NCI-H2171 treated with DMSO at 0.1 percent for 48 hours (cell line): Measurements from ENCODE around the gene PSG7.
"Not testable (repeated sequence)": the region's sequence is repeated elsewhere in the genome, so short reads cannot be mapped to it uniquely, and the experiment has no call there.

Source experiments
- DNase-seq: peaks from one replicate; lab custom pipeline; 2025; lab: John Stamatoyannopoulos, UW

The PSG7 gene

DNA sequence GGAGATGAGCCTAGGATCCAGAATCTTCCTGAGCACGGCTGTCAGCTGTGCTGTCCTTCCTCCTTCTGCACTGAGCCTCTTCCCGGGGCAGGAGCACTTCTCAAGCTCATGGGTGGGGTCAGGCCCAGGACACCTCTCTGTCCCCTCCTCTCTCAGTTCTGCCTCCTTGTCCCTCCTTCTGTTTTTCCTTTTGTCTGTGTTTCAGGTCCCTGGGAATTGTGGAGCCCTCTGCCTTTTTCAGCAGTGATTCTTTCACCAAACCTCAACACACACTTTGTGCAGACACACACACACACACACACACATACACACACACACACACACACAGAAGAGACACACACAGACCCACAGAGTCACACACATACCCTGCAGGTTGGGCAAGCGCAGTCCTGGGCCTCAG lies at the start of gene PSG7:
TSS of gene PSG7 (minus strand) at position 101 of the 400 bp plus-strand sequence. CDS start 131 bp downstream, outside the sequence.
- not testable (repeated sequence) for DNase-seq

DNA sequence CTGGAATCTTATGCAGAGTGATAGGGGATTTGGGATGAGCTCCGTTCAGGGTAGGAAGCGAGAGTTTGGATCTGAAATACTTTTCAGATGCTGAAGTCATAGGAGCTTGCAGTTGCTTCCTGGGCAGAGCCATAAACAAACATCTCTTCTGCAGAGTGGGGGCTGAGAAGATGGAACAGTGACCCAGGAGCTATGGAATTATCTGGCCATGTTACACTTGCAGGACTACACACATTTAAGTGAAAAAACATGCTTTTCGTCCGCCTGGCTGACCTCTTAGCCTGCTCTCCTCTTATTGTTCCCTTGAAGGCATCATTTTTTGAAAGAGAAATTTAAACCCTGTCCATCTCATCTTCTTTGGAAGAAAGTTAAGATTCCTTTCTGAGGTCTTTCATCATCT lies 48.6 kb upstream of the PSG7 start:
- DNase-seq: no peak

DNA sequence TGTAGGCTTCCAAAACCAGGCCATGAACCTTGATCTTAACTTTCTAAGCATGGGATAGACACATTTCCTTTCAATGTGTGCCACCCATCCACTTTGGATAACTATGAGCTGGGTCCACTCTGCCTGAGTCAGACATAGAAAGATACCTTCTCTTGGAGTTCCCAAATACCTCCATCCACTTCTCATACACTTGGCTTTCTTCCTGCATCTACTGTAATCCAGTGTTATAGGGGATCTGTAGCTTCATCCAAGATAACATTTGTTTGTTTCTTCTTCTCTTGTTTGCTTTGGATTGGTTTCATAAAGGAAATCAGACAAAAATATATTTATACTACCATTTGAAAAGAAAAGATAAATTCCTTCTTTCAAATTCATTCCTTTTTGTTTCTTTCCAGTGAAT lies 45.1 kb upstream of the PSG7 start:
- not testable (repeated sequence) for DNase-seq

DNA sequence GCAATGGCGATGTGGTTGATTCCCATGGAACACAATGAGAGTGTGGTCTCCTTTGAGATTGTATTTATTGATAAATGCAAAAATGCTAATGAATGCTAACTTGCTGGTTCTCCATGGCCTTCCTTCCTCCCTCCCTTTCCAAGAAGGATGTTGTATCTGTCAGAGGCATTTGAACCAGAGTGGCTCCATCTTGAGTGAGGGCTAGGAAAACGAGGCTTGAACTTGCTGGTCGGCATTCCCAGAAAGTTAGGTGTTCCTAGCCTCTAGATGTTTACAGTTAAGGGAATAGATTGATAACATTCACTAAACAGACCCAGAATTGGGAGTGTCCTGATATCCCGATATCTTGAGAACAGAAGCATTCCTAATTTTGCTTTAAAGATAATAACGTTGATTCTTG lies 34.4 kb upstream of the PSG7 start:
- not testable (repeated sequence) for DNase-seq

DNA sequence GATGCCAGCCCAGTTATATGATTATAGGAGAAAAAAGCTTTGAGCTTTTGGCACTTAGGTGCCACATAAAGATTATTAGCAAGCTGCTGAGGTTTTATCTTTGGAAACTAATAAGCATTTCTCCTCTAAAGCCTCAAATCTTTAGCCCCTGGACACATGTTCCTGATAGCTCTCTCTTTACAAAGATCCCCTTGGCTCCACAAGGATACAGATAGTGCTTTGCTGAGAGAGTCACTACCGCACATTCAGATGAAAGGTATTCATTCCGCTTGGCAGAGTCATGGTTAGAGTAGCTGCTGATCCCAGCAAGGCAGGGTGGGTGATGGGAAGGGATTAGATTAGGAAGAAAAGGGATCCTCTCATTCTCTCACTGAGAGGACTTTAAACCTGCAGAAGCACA lies 28.2 kb upstream of the PSG7 start:
- no peak for DNase-seq

DNA sequence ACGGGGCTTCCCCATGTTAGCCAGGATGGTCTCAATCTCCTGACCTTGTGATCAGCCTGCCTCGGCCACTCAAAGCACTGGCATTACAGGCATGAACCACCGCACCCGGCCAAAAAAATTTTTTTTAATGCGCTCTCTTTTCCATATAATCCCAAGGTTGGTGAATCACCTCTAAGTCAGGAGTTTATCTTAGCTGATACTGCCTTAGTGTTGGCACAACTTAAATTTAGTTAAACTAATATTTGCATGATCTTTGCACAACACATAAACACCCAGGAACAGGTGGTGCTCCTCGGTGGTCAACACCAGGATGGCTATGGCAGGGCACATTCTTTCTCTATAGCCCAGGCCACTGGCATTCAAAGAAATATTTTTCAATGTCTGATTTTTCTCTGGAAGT lies 24.1 kb upstream of the PSG7 start:
- DNase-seq: no peak

DNA sequence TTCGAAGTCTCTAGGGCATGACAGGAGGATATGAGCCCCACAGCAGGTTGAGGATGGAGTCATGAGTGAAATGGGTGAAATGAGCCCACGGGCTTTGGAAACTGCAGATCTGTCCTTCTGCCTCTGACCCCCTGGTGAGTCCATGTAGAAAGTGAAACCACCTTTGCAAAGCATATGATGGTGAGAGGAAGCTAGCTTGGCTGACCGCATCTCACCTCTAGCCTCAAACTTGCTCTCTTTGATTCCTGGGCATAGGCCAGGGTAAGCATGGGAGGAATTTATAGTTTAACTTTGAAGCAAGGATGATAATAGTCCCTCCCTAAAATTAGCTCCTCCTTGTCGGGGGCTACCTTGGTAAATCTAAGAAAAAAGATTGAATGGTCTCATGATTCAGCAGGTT lies 15.1 kb upstream of the PSG7 start:
- not testable (repeated sequence) for DNase-seq

DNA sequence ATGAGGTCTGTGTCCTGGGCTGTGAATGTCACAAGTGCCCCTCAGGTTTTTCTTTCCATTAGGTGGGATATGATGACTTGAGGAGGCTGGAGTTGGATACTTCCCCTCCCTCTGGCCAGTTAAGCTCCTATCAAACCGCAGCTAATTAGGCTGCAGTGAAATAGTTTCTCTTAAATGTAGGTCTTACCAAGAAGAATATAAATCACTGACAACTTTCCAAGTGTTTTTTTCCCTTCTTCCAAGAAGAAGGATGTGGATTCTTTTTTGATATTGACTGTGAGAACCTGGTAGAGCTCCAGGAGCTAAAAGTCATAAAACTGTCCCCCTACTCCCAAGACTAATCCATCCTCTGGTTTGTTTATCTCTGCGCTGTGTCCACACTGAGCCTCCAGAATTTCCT lies 14.5 kb upstream of the PSG7 start:
- DNase-seq: not testable (repeated sequence)

DNA sequence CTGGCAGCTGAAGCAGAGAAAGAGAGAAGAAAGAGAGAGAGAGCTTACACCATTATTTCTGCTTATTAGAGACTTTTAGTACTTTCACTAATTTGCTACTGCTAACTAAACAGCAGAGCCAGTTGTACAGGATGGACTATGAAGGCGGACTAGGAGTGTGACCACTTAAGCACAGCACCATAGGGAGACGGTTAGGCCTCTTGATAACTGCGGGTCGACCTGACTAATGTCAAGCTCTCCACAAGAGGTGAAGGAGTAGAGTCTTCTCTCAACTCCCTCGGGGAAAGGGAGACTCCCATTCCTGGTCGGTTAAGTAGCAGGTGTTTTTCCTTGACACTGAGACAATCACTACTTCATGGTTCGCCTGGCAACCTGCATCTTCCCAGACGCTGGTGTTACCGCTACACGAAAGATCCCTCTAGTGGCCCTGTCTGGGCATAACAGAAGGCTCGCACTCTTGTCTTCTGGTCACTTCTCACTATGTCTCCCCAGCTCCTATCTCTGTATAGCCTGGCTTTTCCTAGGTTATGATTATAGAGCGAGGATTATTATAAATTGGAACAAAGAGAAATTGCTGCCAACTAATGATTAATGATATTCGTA lies 5.3 kb upstream of the PSG7 start:
- no peak for DNase-seq

DNA sequence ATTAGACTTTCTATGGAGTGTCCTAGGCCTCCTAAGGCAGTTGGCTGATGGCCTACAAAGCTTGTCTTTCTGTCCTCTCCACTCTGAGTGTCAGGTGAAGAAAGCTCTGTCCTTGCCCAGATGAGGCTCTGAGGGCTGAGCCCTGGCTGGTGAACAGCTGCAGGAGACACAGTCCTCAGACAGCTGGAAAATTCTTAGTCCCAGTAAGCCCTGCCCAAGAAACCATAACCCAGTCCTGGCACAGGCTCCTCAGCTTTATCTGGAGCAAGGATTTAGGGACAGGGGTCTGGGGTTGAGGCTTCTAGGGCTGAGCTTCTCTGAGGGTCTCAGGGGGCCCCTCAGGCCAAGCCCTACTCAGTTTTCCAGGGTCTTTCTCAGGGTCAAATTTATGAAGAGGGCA lies 2.3 kb downstream of the PSG7 start:
- not testable (repeated sequence) for DNase-seq

DNA sequence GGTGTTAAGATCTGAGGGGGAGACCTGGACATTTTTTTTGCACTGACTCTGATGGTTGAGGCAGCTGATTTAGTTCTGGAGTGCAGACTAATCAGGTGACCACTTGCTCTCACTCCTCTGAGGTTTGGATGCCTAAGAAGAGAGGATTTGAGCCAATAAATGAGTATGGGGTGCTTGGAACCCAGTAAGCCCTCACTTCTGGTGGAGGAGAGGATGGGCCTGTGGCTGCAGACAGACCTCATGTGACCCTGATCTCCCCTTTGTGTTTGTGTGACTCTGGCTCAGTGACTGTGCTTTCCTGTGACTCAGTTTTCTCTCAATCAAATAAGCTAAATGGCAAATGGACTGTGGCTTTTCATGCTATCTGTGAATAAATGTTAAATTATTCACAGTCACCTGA lies 2.8 kb downstream of the PSG7 start:
- DNase-seq: not testable (repeated sequence)

DNA sequence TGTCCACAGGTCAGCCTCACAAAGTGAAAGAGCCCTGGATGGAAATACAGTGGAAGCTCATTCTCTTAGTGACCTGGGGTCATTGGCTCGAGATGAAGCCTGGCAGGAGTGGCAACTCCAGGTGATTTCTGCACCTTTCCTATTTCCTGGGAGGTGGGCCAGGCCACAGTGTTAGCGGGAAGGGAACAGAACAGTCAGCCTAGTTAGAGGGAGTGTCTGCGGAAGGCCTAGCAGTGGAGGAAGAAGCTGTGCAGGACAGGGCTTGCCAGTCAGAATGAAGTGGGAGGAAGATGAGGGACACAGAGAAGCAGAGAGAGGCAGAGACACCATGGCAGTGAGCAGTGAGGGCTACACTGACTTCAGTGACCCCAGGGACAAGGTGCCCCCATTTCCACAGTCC lies 3.6 kb downstream of the PSG7 start:
- DNase-seq: not testable (repeated sequence)

DNA sequence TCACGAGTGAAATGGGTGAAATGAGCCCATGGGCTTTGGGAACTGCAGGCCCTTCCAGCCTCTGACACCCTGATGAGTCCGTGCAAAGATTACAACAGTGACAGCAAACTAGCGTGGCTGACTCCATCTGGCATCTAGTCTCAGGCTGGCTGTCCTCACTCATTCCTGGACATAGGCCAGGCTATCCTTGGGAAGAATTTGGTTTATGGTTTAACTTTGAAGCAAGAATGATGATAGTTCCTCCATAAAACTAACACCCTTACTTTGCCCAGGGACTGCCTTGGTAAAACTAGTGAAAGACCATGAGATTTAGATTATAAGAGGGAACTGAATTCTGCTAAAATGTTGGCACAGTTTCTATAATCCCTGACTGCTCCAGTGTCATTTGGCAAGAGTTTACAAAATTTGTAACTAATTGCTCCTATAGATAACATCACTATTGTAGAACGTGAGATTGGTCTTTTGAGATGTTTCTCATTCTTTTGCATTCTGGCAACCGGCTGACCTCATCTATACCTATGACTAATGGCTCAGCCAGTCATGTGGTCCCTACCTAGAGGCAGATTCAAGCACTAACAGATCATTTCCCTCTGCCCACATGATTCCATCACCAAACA lies 4.4 kb downstream of the PSG7 start:
- DNase-seq: not testable (repeated sequence)

DNA sequence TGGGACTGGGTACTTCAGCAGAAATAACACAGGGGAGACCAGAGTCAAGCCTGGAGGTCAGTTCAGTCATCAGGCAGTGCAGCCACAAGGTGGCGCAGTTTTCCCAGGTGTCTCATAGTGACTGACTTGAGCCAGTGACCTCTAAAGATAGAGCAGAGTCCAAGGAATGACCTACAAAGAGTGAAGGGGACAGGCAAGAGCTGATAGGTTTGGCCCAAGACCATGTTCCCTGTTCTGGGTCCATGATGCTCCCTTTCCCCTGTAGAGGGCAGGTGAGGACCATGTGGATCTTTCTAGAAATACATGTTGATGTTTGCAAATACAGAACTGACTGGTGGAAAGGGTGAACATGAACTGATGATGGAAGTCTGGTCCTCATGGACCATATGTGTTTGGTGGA lies 6.8 kb downstream of the PSG7 start:
- not testable (repeated sequence) for DNase-seq

DNA sequence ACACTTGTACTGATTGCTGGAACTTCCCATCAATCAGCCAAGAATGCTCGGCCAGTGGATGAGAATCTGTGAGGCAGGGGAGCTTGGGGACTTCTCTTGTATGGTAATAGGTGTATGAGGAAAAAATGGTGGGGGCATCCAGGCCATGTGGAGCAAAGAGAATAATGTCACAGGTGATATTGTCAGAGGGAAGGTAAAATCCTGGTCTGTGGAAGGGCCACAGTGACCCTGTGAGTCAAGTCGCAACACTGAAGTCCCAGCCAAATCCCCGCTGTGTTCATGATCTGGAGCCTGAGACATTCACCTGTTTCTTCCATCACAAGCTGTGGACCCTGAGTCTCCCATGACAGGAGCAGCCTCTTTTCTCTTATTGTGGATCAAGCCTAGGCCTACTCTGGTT lies 8.1 kb downstream of the PSG7 start:
- DNase-seq: no peak

DNA sequence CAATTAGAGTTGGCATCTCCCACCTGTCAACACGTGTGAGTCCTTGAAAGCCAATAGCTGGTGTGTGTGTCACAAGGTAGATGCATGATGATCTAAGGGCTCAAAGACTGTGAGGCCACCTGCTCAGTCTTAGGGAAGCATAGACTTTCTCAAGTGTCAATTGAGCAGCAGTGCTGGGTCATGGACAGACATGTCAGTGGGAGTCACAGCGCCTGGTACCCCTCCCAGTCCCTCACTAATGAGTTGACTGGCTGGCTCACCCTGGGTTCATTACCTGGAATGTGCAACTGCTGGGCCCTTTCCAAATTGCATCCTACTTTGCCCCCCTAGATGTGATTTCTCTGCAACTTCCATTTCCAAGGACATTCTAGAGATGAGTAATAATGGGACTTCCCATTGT lies 10.2 kb downstream of the PSG7 start:
- DNase-seq: no peak

DNA sequence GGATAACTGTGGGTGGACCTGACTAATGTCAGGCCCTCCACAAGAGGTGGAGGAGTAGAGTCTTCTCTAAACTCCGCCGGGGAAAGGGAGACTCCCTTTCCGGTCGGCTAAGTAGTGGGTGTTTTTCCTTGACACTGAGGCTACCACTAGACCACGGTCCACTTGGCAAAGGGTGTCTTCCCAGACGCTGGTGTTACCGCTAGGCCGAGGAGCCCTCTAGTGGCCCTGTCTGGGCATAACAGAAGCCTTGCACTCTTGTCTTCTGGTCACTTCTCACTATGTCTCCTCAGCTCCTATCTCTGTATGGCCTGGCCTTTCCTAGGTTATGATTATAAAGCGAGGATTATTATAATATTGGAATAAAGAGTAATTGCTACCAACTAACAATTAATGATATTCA lies 13.9 kb downstream of the PSG7 start:
- DNase-seq: not testable (repeated sequence)

DNA sequence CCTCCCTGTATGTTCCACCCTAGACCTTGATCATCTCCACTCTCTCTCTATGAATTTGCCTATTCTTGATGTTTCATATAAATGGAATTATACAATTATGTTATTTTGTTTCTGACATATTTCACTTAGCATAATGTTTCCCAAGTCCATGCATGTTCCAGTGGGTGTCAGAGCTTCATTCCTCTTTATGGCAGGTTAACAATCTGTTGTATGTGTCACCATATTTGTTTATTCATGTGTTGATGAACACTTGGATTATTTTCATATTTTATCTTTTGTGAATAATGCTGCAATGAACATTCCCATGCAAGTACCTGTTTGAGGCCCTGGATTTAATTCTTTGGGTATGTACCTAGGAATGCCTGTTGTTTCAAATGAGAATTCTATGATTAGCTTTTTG lies 16.0 kb downstream of the PSG7 start:
- not testable (repeated sequence) for DNase-seq

DNA sequence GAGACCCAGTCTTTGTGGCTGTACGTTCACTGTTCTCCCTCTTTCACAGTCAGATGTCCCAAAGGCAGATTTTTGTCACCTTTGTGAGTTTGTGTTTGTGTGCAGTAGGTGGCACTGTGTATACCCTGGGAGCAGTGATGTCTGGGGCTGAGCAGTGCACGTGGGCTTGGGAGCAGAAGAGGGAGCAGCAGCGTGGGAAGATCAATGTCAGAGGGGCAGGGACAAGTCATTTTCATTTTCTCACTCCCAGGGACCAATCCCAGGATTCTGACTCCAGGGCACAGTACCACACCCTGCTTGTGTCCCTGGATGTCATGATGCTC lies 17.3 kb downstream of the PSG7 start:
- no peak for DNase-seq

DNA sequence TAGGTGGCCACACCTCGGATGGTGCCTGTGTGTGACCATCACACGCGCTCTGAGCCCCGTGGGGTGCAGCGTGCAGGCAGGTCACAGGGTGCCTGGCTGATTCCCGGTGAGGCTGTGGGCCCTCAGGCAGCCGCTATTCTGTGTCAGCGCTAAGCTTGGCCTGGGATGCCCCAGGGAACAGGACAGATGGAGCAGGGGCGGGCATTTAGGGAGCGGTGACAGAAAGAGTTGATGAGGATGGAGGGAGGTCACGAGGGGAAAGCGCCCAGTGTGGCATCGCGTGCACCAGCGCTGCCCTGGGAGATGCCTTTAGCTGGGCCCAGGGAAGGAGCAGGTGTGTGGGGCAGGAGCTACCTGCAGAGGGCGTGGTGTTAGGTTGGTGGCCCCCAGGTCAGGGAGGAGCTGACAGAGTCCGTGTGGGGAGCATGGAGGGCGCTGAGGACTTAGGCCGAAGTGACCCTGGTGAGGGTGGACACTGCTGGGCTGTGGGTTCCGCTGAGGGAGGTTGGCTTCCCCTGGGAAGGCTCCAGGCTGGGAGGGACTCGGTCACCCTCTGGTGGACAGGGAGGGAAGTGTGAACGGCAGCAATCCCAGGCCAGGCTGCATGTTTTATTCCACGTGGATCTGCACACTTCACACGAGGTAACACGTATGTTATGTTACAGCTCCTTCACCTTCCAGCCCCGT lies 17.8 kb downstream of the PSG7 start:
- DNase-seq: not testable (repeated sequence)

DNA sequence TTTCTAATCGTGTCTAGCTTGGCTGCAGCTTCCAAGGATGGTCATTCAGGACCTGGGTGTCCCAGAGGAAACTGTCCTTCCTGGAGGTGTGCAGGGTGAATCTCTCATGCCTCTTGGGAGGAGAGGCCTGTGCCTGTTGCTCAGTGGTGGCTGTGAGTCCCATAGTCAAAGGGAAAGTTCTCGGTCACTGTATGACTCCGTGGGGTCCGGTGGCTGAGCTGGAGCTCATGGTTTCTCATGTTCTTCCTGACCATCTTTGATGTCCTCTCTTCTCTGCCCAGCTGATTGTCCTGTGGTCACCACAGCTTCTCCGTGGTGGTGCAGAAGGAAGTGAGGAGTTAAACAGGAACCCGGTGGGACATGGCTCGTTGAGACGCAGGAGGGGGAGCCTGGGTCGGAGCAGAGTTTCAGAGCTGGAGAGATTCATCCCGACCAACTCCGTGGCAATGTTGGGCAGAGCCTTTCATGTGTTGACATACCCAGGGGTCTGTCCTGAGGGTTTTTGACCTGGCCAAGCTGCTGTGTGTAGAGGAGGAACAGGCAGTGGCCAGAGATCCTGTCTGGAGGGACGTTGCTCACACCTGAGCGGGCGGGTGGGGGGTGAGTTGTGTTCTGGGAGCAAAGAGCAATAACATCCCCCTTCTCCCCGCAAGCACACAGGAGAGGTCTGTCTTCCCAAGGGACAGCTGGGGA lies 18.5 kb downstream of the PSG7 start:
- DNase-seq: not testable (repeated sequence)

DNA sequence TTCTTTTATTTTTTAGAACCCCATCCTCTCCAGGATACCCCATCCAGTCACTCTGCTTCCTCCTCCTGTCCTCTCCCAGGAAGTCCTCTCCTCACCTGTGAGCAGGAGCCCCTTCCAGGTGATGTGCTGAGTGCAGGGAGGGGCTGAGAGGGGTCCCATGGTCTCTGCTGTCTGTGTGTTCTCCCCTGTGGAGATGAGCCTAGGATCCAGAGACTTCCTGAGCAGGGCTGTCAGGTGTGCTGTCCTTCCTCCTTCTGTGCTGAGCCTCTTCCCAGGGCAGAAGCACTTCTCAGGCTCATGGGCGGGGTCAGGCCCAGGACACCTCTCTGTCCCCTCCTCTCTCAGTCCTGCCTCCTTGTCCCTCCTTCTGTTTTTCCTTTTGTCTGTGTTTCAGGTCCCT lies 19.4 kb downstream of the PSG7 start, which contains the start of gene PSG6:
TSS of gene PSG6 (minus strand) at position 261 of the 400 bp plus-strand sequence. CDS start at position 159, 102 bp downstream.
- DNase-seq: not testable (repeated sequence)

DNA sequence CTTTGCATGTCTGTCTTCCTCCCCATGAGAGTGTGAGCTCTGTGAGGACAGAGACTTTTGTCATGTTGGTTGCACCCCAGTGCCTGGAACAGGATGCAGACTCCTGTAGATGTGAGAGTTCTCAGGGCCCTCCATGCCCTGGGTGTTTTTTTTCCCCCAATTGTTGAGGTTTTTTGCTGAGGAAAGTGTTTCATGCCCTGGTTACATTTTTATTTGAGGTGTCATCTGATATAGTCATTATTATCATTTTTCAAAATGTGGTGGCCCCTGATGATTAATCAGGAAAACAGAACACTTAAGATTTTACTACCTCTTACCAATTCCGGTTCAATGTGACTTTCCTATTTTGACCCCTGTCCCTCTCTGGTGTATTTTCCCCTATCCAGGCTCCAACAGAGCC lies 20.1 kb downstream of the PSG7 start:
- DNase-seq: not testable (repeated sequence)
